ENCODE data around the gene ARL17B.
"Not testable (repeated sequence)": the region's sequence is repeated elsewhere in the genome, so short reads cannot be mapped to it uniquely, and the experiment has no call there.

ARL17B gene

GRCh38 chr17:46253722-46254121 is 107.8 kb downstream of the ARL17B start:
- not testable (repeated sequence) for H3K4me3 ChIP-seq (ENCODE audit: low read depth, low read length)
- peak; percentile 63 for TF ChIP-seq CTCF (conservative IDR thresholded peaks at IDR 0.05; ENCODE audit: low read depth, low read length)
- DNase-seq (ENCODE audit: low read depth), result peak; percentile 35

- not testable (repeated sequence) for DNase-seq (ENCODE audit: low read depth); H3K4me3 ChIP-seq (ENCODE audit: low read depth, low read length)
Measured at GRCh38 chr17:46252804-46253203, 108.8 kb downstream of the ARL17B start.

- not testable (repeated sequence) for H3K4me3 ChIP-seq (ENCODE audit: low read depth, low read length); DNase-seq (ENCODE audit: low read depth)
Measured at GRCh38 chr17:46249153-46249552, 112.4 kb downstream of the ARL17B start.

- not testable (repeated sequence) for DNase-seq (ENCODE audit: low read depth)
Measured at GRCh38 chr17:46244949-46245768, 116.4 kb downstream of the ARL17B start.

GRCh38 chr17:46244339-46244913 is 117.1 kb downstream of the ARL17B start:
- H3K4me3 ChIP-seq (ENCODE audit: low read depth, low read length); DNase-seq (ENCODE audit: low read depth): not testable (repeated sequence)

More at GRCh38 chr17:46244949-46245768, 116.4 kb downstream of the ARL17B start:
- H3K4me3 ChIP-seq (ENCODE audit: low read depth, low read length), result not testable (repeated sequence)

- H3K4me3 ChIP-seq (ENCODE audit: low read depth, low read length); DNase-seq (ENCODE audit: low read depth): not testable (repeated sequence)
Measured at GRCh38 chr17:46243928-46244327, 117.6 kb downstream of the ARL17B start.

- H3K4me3 ChIP-seq (ENCODE audit: low read depth, low read length); DNase-seq (ENCODE audit: low read depth): not testable (repeated sequence)
Measured at GRCh38 chr17:46243505-46243904, 118.1 kb downstream of the ARL17B start.

GRCh38 chr17:46231359-46231758 is 130.2 kb downstream of the ARL17B start:
- not testable (repeated sequence) for H3K4me3 ChIP-seq (ENCODE audit: low read depth, low read length)

GRCh38 chr17:46225274-46225794 is 136.2 kb downstream of the ARL17B start:
- H3K4me3 ChIP-seq (ENCODE audit: low read depth, low read length), result peak overlapping the region; percentile 57
- peak; percentile 85 for DNase-seq (ENCODE audit: low read depth)

More at GRCh38 chr17:46231359-46231758, 130.2 kb downstream of the ARL17B start:
- not testable (repeated sequence) for DNase-seq (ENCODE audit: low read depth)

- H3K4me3 ChIP-seq (ENCODE audit: low read depth, low read length), result peak overlapping the region; percentile 57
- not testable (repeated sequence) for DNase-seq (ENCODE audit: low read depth)
Measured at GRCh38 chr17:46224864-46225263, 136.7 kb downstream of the ARL17B start.

All from choroid plexus epithelial cell (primary cell).